Mesendoderm (in vitro differentiated cells): ENCODE measurements around the gene PINK1.
A peak's percentile ranks its signal among the peaks of the same experiment; 100 is the strongest.

Experiments used
- DNase-seq: peaks from one replicate; pipeline ENCODE4 v3.0.0; 2013
- H2AK5ac ChIP-seq: 2 replicates; pipeline ENCODE4 v1.6.1; 2013; ENCODE audit warnings: low read length, inconsistent platforms
- H2BK120ac ChIP-seq: 2 replicates; pipeline ENCODE4 v1.6.1; 2013; ENCODE audit warnings: low read depth, mild to moderate bottlenecking, low read length, moderate library complexity, mixed read lengths
- H2BK15ac ChIP-seq: replicated peaks from 2 replicates; pipeline ENCODE4 v1.6.1; 2013; ENCODE audit warnings: low read depth, mild to moderate bottlenecking, moderate library complexity
- H2BK5ac ChIP-seq: 2 replicates; pipeline ENCODE4 v1.6.1; 2013; ENCODE audit warnings: low read length, inconsistent platforms
- H3K18ac ChIP-seq: 2 replicates; pipeline ENCODE4 v1.6.1; 2013; ENCODE audit warnings: mild to moderate bottlenecking, low read length, mixed read lengths
- H3K23ac ChIP-seq: one replicate; pipeline ENCODE4 v1.6.1; 2013; ENCODE audit warnings: low read length
- H3K27ac ChIP-seq: 2 replicates; pipeline ENCODE4 v1.5.1; 2013; ENCODE audit warnings: low read depth, mild to moderate bottlenecking, inconsistent platforms, low read length, moderate library complexity
- H3K27me3 ChIP-seq: 2 replicates; pipeline ENCODE4 v1.6.1; 2013; ENCODE audit warnings: low read length, control low read depth, mild to moderate bottlenecking, inconsistent platforms; ENCODE audit not compliant: insufficient read depth, poor library complexity
- H3K36me3 ChIP-seq: 2 replicates; pipeline ENCODE4 v1.6.1; 2013; ENCODE audit warnings: low read length, inconsistent platforms; ENCODE audit not compliant: control insufficient read depth, insufficient read depth
- H3K4ac ChIP-seq: one replicate; pipeline ENCODE4 v1.6.1; 2013; ENCODE audit warnings: low read depth, mild to moderate bottlenecking, low read length, moderate library complexity
- H3K4me1 ChIP-seq: 2 replicates; pipeline ENCODE4 v1.6.1; 2013; ENCODE audit warnings: low read depth, low read length, inconsistent platforms; ENCODE audit not compliant: control insufficient read depth
- H3K4me2 ChIP-seq: 2 replicates; pipeline ENCODE4 v1.6.1; 2013; ENCODE audit warnings: low read length
- H3K4me3 ChIP-seq: 2 replicates; pipeline ENCODE4 v1.5.1; 2013; ENCODE audit warnings: mild to moderate bottlenecking, low read length
- H3K56ac ChIP-seq: one replicate; pipeline ENCODE4 v1.6.1; 2013; ENCODE audit warnings: low read length
- H3K79me1 ChIP-seq: 2 replicates; pipeline ENCODE4 v1.6.1; 2013; ENCODE audit warnings: low read length, inconsistent platforms
- H3K79me2 ChIP-seq: 2 replicates; pipeline ENCODE4 v1.6.1; 2013; ENCODE audit warnings: mild to moderate bottlenecking, low read length; ENCODE audit not compliant: control insufficient read depth, insufficient read depth
- H3K9ac ChIP-seq: 2 replicates; pipeline ENCODE4 v1.6.1; 2013; ENCODE audit warnings: low read length, inconsistent platforms
- H4K5ac ChIP-seq: one replicate; pipeline ENCODE4 v1.6.1; 2013; ENCODE audit warnings: low read length
- H4K8ac ChIP-seq: one replicate; pipeline ENCODE4 v1.6.1; 2013; ENCODE audit warnings: low read depth, mild to moderate bottlenecking, control low read depth, low read length, moderate library complexity
- WGBS: extraction: QIAGEN DNeasy Blood & Tissue Kit; methylation state at CpG from one replicate; pipeline ENCODE4 v1.1.7; 2013; ENCODE audit warnings: low lambda C conversion rate, missing lambda C conversion rate; ENCODE audit not compliant: insufficient coverage; ENCODE audit errors: extremely low coverage; 5-methylcytosine and 5-hydroxymethylcytosine counted together

PINK1 gene

GRCh38 chr1:20597650-20598049 lies 35.6 kb upstream of the PINK1 start:
- Histone ChIP-seq H2AK5ac (no peak overlapping the region), H3K27ac (no peak overlapping the region), H2BK15ac (no peak overlapping the region), H3K79me1 (no peaks in the 10 kb centered on the region), H4K5ac (no peak overlapping the region), H3K4me2 (no peak overlapping the region), H3K4me1 (no peaks in the 10 kb centered on the region), H3K79me2 (no peaks in the 10 kb centered on the region), H4K8ac (no peak overlapping the region), H2BK120ac (no peak overlapping the region), H3K36me3 (no peaks in the 10 kb centered on the region), H3K23ac (no peak overlapping the region), H3K27me3 (no peaks in the 10 kb centered on the region), H3K56ac (no peak overlapping the region), H2BK5ac (no peak overlapping the region), H3K18ac (no peak overlapping the region), H3K4me3 (no peak overlapping the region), H3K4ac (no peak overlapping the region), H3K9ac (no peak overlapping the region)
- no CpG with 5 or more reads among the region's 3 CpGs for WGBS
- DNase-seq = no peak

GRCh38 chr1:20600156-20600555 lies 33.1 kb upstream of the PINK1 start:
- Histone ChIP-seq H2BK5ac (no peak overlapping the region), H3K23ac (no peak overlapping the region), H3K4me3 (no peak overlapping the region), H4K5ac (no peak overlapping the region), H2BK120ac (no peak overlapping the region), H3K9ac (no peak overlapping the region), H3K4me1 (no peaks in the 10 kb centered on the region), H2AK5ac (no peak overlapping the region), H3K27me3 (no peaks in the 10 kb centered on the region), H3K36me3 (no peaks in the 10 kb centered on the region), H3K79me1 (no peaks in the 10 kb centered on the region), H3K79me2 (no peaks in the 10 kb centered on the region), H4K8ac (no peak overlapping the region), H3K27ac (no peak overlapping the region), H3K56ac (no peak overlapping the region), H2BK15ac (no peak overlapping the region), H3K18ac (no peak overlapping the region), H3K4ac (no peak overlapping the region), H3K4me2 (no peak overlapping the region)
- DNase-seq = no peak
- WGBS = no CpG with 5 or more reads among the region's 5 CpGs

GRCh38 chr1:20601129-20601825 lies 32.0 kb upstream of the PINK1 start:
- Histone ChIP-seq H4K8ac (no peak overlapping the region), H3K56ac (no peak overlapping the region), H3K9ac (no peak overlapping the region), H3K4me1 (no peaks in the 10 kb centered on the region), H4K5ac (no peak overlapping the region), H3K79me2 (no peaks in the 10 kb centered on the region), H3K36me3 (no peaks in the 10 kb centered on the region), H2BK5ac (no peak overlapping the region), H3K23ac (no peak overlapping the region), H2BK15ac (no peak overlapping the region), H2AK5ac (no peak overlapping the region), H3K27me3 (no peaks in the 10 kb centered on the region), H3K27ac (no peak overlapping the region), H3K79me1 (no peaks in the 10 kb centered on the region), H2BK120ac (no peak overlapping the region), H3K4me3 (no peak overlapping the region), H3K4me2 (no peak overlapping the region), H3K18ac (no peak overlapping the region), H3K4ac (no peak overlapping the region)
- no CpG with 5 or more reads among the region's 5 CpGs for WGBS
- DNase-seq = no peak

- Histone ChIP-seq H3K4me2 (no peak overlapping the region), H3K18ac (no peak overlapping the region), H3K27ac (no peak overlapping the region), H3K27me3 (no peaks in the 10 kb centered on the region), H2BK120ac (no peak overlapping the region), H4K5ac (no peak overlapping the region), H2BK15ac (no peak overlapping the region), H3K4me3 (no peak overlapping the region), H3K4me1 (no peaks in the 10 kb centered on the region), H3K4ac (no peak overlapping the region), H2BK5ac (no peak overlapping the region), H3K36me3 (no peaks in the 10 kb centered on the region), H3K9ac (no peak overlapping the region), H4K8ac (no peak overlapping the region), H3K56ac (no peak overlapping the region), H3K79me1 (no peaks in the 10 kb centered on the region), H3K23ac (no peak overlapping the region), H2AK5ac (no peak overlapping the region), H3K79me2 (no peaks in the 10 kb centered on the region)
- no peak for DNase-seq
- WGBS = no CpG with 5 or more reads among the region's 4 CpGs
These were observed 30.3 kb upstream of the PINK1 start for GRCh38 chr1:20602851-20603450.

GRCh38 chr1:20603504-20604464 lies 29.5 kb upstream of the PINK1 start:
- WGBS = no CpG with 5 or more reads among the region's 9 CpGs
- Histone ChIP-seq H3K18ac (no peak overlapping the region), H3K4me2 (no peak overlapping the region), H3K9ac (no peak overlapping the region), H4K5ac (no peak overlapping the region), H2BK5ac (no peak overlapping the region), H3K4ac (no peak overlapping the region), H3K36me3 (no peaks in the 10 kb centered on the region), H2BK15ac (no peak overlapping the region), H2BK120ac (no peak overlapping the region), H3K4me3 (no peak overlapping the region), H3K79me2 (no peaks in the 10 kb centered on the region), H3K27me3 (no peaks in the 10 kb centered on the region), H3K56ac (no peak overlapping the region), H3K23ac (peak overlapping the region; percentile 45), H3K4me1 (peaks cover under 1% of the 10 kb centered on the region), H3K79me1 (no peaks in the 10 kb centered on the region), H4K8ac (no peak overlapping the region), H2AK5ac (no peak overlapping the region), H3K27ac (no peak overlapping the region)
- DNase-seq = no peak
